ENCODE measurements around the gene SCGB1A1.

DNA sequence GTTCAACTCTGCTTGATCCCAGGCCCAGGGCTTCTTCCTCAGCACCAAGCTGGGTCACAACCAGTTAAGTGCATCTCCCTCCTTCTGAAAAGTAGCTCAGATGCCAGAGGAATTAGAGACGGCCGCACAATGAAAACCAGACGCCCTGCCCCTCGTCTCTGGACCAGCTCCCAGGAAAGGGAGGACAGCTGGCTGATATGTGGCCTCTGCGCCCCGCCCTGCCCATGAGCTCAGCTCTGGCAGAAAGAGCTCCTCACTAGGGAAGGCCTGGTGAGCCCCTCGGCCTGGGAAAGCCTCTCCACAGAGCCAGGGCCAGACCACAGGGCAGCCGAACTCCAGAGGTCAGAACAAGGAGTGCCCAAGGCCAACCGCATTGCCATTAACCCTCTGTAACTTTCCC, 18.1 kb upstream of the SCGB1A1 start:
- TF ChIP-seq, protein P1, sequence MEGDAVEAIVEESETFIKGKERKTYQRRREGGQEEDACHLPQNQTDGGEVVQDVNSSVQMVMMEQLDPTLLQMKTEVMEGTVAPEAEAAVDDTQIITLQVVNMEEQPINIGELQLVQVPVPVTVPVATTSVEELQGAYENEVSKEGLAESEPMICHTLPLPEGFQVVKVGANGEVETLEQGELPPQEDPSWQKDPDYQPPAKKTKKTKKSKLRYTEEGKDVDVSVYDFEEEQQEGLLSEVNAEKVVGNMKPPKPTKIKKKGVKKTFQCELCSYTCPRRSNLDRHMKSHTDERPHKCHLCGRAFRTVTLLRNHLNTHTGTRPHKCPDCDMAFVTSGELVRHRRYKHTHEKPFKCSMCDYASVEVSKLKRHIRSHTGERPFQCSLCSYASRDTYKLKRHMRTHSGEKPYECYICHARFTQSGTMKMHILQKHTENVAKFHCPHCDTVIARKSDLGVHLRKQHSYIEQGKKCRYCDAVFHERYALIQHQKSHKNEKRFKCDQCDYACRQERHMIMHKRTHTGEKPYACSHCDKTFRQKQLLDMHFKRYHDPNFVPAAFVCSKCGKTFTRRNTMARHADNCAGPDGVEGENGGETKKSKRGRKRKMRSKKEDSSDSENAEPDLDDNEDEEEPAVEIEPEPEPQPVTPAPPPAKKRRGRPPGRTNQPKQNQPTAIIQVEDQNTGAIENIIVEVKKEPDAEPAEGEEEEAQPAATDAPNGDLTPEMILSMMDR (IDR thresholded peaks at IDR 0.05), result no peak
- TF ChIP-seq POLR2AphosphoS5 (IDR thresholded peaks at IDR 0.05) (peak in 1 of 3 donors; percentile 74), POLR2A (IDR thresholded peaks at IDR 0.05) (no peak)

Measured in breast epithelium (tissue), 3 donors.